Neural crest cell (in vitro differentiated cells): ENCODE results near the gene SFPQ. TPM values are rescaled to one million over a fixed set of nuclear protein-coding genes. Genes with fewer than 3 reads are reported as not detected.

ENCODE experiments used
- DNase-seq: peaks from one replicate; pipeline ENCODE4 v3.0.0; 2021; ENCODE audit warnings: low read depth, mixed read lengths, low spot score
- H3K27ac Mint-ChIP-seq: one replicate; pipeline ENCODE4 v1.8.0; 2021; ENCODE audit warnings: mild to moderate bottlenecking, mixed read lengths; ENCODE audit not compliant: unreplicated experiment
- H3K27me3 Mint-ChIP-seq: 2 replicates; pipeline ENCODE4 v1.8.0; 2021; ENCODE audit warnings: low read depth, mild to moderate bottlenecking, mixed read lengths
- H3K36me3 Mint-ChIP-seq: 2 replicates; pipeline ENCODE4 v1.8.0; 2021; ENCODE audit warnings: low read depth, mild to moderate bottlenecking, mixed read lengths
- H3K4me1 Mint-ChIP-seq: 2 replicates; pipeline ENCODE4 v1.8.0; 2021; ENCODE audit warnings: mixed read lengths
- H3K4me3 Mint-ChIP-seq: one replicate; pipeline ENCODE4 v1.8.0; 2021; ENCODE audit warnings: mild to moderate bottlenecking, mixed read lengths
- H3K9me3 Mint-ChIP-seq: 2 replicates; pipeline ENCODE4 v1.8.0; 2021; ENCODE audit warnings: mixed read lengths
- CTCF ChIP-seq: fragments of 200-600 bp; sonication (generic); conservative IDR thresholded peaks from 2 replicates; pipeline ENCODE4 v1.5.0; 2021; ENCODE audit warnings: antibody characterized with exemption, mild to moderate bottlenecking
- total RNA-seq: library from RNA; stranded (reverse); gene quantifications from 2 replicates; pipeline ENCODE4 v1.2.1, GENCODE V29; 2021

The SFPQ gene
- total RNA-seq, 1 donor from 2014 or later, result 644 TPM

- TF ChIP-seq CTCF, result no peak
- H3K4me3 Mint-ChIP-seq, result no peak overlapping the region
- no peaks in the 10 kb centered on the region for H3K36me3 Mint-ChIP-seq
- no peak overlapping the region for H3K27ac Mint-ChIP-seq
- no peaks in the 10 kb centered on the region for H3K4me1 Mint-ChIP-seq
- DNase-seq, result no peak
- H3K9me3 Mint-ChIP-seq, result no peaks in the 10 kb centered on the region
- H3K27me3 Mint-ChIP-seq, result peaks cover 4% of the 10 kb centered on the region
Measured at GRCh38 chr1:35223084-35223630, 30.2 kb upstream of the SFPQ start.

- Mint-ChIP-seq H3K27me3 (peaks cover 4% of the 10 kb centered on the region), H3K4me3 (no peak overlapping the region), H3K36me3 (no peaks in the 10 kb centered on the region), H3K27ac (no peak overlapping the region), H3K9me3 (no peaks in the 10 kb centered on the region), H3K4me1 (no peaks in the 10 kb centered on the region)
- TF ChIP-seq CTCF, result no peak
- DNase-seq, result no peak
Measured at GRCh38 chr1:35222322-35223083, 29.6 kb upstream of the SFPQ start.

GRCh38 chr1:35220976-35221375 lies 28.0 kb upstream of the SFPQ start:
- no peak overlapping the region for H3K27ac Mint-ChIP-seq
- DNase-seq, result peak; percentile 14
- H3K9me3 Mint-ChIP-seq, result no peaks in the 10 kb centered on the region
- no peaks in the 10 kb centered on the region for H3K36me3 Mint-ChIP-seq
- no peaks in the 10 kb centered on the region for H3K4me1 Mint-ChIP-seq
- no peaks in the 10 kb centered on the region for H3K27me3 Mint-ChIP-seq
- no peak overlapping the region for H3K4me3 Mint-ChIP-seq
- peak; percentile 63 for TF ChIP-seq CTCF

GRCh38 chr1:35215346-35215745 lies 22.4 kb upstream of the SFPQ start:
- Mint-ChIP-seq H3K27ac (no peak overlapping the region), H3K4me3 (no peak overlapping the region), H3K9me3 (no peaks in the 10 kb centered on the region), H3K4me1 (peaks cover 2% of the 10 kb centered on the region), H3K36me3 (no peaks in the 10 kb centered on the region), H3K27me3 (no peaks in the 10 kb centered on the region)
- DNase-seq, result no peak
- no peak for TF ChIP-seq CTCF

GRCh38 chr1:35211120-35211414 lies 18.1 kb upstream of the SFPQ start:
- no peaks in the 10 kb centered on the region for H3K9me3 Mint-ChIP-seq
- H3K4me1 Mint-ChIP-seq, result peaks cover 8% of the 10 kb centered on the region
- no peak overlapping the region for H3K4me3 Mint-ChIP-seq
- H3K27ac Mint-ChIP-seq, result no peak overlapping the region
- DNase-seq, result no peak
- no peak for TF ChIP-seq CTCF
- H3K27me3 Mint-ChIP-seq, result no peaks in the 10 kb centered on the region
- no peaks in the 10 kb centered on the region for H3K36me3 Mint-ChIP-seq
